ENCODE measurements around the gene TDP1. TPM values are rescaled to one million over a fixed set of nuclear protein-coding genes. Genes with fewer than 3 reads are reported as not detected.

The TDP1 gene
- total and polyA plus RNA-seq, 7 donors, result 6.0 to 11.7 (median 6.8) TPM

DNA sequence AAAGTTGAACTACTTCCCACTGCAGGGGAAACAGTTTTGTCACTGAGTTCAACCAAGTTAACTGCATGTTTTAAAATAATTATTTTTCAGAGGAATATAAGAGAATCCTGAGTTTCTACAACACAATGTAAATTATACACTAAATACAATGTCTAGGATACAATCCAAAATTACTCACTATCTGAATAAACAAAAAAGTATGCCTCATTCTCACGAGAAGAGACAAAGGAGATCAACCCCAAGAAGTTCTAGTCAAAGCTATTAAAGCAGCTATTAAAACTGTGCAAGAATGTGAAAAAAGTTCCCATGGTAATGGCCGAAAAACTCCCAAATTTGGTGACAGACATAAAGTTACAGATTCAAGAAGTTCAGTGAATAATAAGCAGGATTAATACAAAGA is 97.3 kb downstream of the TDP1 start:
- intact Hi-C loops (cut with DNase I), result no loop called here
- H3K9me3 ChIP-seq, result no peaks in the 10 kb centered on the region
- H3K4me1 ChIP-seq, result no peaks in the 10 kb centered on the region
- no peak overlapping the region for H3K27ac ChIP-seq
- WGBS, 2 donors, result 51 to 67% methylated on average over 2 of the region's 2 CpGs
- DNase-seq, result no peak
- TF ChIP-seq POLR2AphosphoS5 (IDR thresholded peaks at IDR 0.05) (no peak), POLR2A (IDR thresholded peaks at IDR 0.05) (no peak), EP300 (IDR thresholded peaks at IDR 0.05) (no peak), CTCF (IDR thresholded peaks at IDR 0.05) (no peak)
- no peak overlapping the region for H3K4me3 ChIP-seq
- H3K27me3 ChIP-seq, result peaks cover 0 to 49% (median 0%) of the 10 kb centered on the region in 3 donors
- H3K36me3 ChIP-seq, result no peaks in the 10 kb centered on the region

DNA sequence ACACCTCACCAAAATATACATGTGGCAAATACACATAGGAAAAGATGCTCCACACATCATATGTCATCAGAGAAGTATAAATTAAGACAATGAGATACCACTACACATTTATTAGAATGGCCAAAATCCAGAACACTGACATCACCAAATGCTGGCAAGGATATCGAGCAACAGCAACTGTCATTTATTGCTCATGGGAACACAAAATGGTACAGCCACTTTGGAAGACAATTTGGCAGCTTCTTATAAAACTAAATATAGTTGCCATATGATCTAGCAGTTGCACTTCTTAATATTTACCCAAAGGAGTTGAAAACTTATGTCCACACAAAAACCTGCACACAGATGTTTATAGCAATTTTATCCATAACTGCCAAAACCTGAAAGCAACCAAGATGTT is 99.1 kb downstream of the TDP1 start:
- TF ChIP-seq POLR2AphosphoS5 (IDR thresholded peaks at IDR 0.05) (no peak), POLR2A (IDR thresholded peaks at IDR 0.05) (no peak), CTCF (IDR thresholded peaks at IDR 0.05) (no peak), EP300 (IDR thresholded peaks at IDR 0.05) (no peak)
- intact Hi-C loops (cut with DNase I), result no loop called here
- WGBS, 2 donors, result 76 to 86% methylated on average over 1 of the region's 1 CpG
- no peak overlapping the region for H3K4me3 ChIP-seq
- H3K4me1 ChIP-seq, result no peaks in the 10 kb centered on the region
- H3K9me3 ChIP-seq, result no peaks in the 10 kb centered on the region
- no peak overlapping the region for H3K27ac ChIP-seq
- DNase-seq, result no peak
- no peaks in the 10 kb centered on the region for H3K36me3 ChIP-seq
- H3K27me3 ChIP-seq, result peaks cover 0 to 66% (median 6%) of the 10 kb centered on the region in 3 donors

GRCh38 chr14:90056826-90057225 is 101.1 kb downstream of the TDP1 start:
- Histone ChIP-seq H3K9me3 (no peaks in the 10 kb centered on the region), H3K4me1 (peaks cover 0 to 19% (median 19%) of the 10 kb centered on the region in 4 donors), H3K36me3 (no peaks in the 10 kb centered on the region), H3K4me3 (no peak overlapping the region), H3K27me3 (peaks cover 16 to 74% (median 24%) of the 10 kb centered on the region in 3 donors), H3K27ac (no peak overlapping the region)
- TF ChIP-seq EP300 (IDR thresholded peaks at IDR 0.05) (no peak), CTCF (IDR thresholded peaks at IDR 0.05) (no peak), POLR2A (IDR thresholded peaks at IDR 0.05) (no peak), POLR2AphosphoS5 (IDR thresholded peaks at IDR 0.05) (no peak)
- intact Hi-C loops (cut with DNase I), result no loop called here
- 54 to 57% methylated on average over 8 of the region's 8 CpGs for WGBS, 2 donors
- no peak for DNase-seq

DNA sequence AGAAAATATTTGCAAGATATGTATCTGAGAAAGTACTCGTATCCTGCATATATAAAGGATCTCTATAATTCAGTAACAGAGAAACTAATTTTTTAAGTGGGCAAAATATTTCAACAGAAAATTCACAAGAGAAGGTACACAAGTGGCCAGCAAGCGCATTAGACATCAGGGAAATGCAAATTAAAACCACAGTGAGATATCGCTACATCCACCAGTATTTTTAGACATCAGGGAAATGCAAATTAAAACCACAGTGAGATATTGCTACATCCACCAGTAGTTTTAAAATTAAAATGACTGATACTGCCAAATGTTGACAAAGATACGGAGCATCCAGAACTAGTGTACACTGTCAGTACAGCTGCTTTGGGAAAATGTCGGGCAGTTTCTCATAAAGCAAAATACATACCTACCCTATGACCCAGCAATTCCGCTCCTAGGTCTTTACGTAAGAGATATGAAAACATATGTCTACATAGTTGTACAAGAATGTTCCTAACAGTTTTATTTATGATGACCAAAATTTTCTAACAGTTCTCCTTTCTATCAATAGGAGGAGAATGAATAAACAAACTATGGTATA is 103.2 kb downstream of the TDP1 start:
- DNase-seq, result no peak
- TF ChIP-seq POLR2AphosphoS5 (IDR thresholded peaks at IDR 0.05) (no peak), POLR2A (IDR thresholded peaks at IDR 0.05) (no peak), EP300 (IDR thresholded peaks at IDR 0.05) (no peak), CTCF (IDR thresholded peaks at IDR 0.05) (no peak)
- no peaks in the 10 kb centered on the region for H3K9me3 ChIP-seq
- H3K4me3 ChIP-seq, result no peak overlapping the region
- H3K4me1 ChIP-seq, result peaks cover 0 to 30% (median 28%) of the 10 kb centered on the region in 4 donors
- no peak overlapping the region for H3K27ac ChIP-seq
- H3K27me3 ChIP-seq, result peaks cover 22 to 83% (median 45%) of the 10 kb centered on the region in 3 donors
- 83 to 88% methylated on average over 7 of the region's 7 CpGs for WGBS, 2 donors
- intact Hi-C loops (cut with DNase I), result no loop called here
- H3K36me3 ChIP-seq, result no peaks in the 10 kb centered on the region
